Mucosa of stomach (tissue), 1 donor: Measurements from ENCODE around the gene GATA5.

Source experiments
- H3K27me3 ChIP-seq: one replicate; pipeline ENCODE4 v1.7.0; 2013; ENCODE audit warnings: mild to moderate bottlenecking, low read length; ENCODE audit not compliant: control insufficient read depth, insufficient read depth
- H3K36me3 ChIP-seq: one replicate; pipeline ENCODE4 v1.7.0; 2013; ENCODE audit warnings: low read length; ENCODE audit not compliant: control insufficient read depth, insufficient read depth
- H3K4me1 ChIP-seq: one replicate; pipeline ENCODE4 v1.7.0; 2013; ENCODE audit warnings: mild to moderate bottlenecking, low read length; ENCODE audit not compliant: control insufficient read depth, insufficient read depth
- H3K4me3 ChIP-seq: one replicate; pipeline ENCODE4 v1.7.0; 2013; ENCODE audit warnings: low read length
- H3K9ac ChIP-seq: one replicate; pipeline ENCODE4 v1.7.0; 2013; ENCODE audit warnings: mild to moderate bottlenecking, low read length, moderate library complexity
- H3K9me3 ChIP-seq: one replicate; pipeline ENCODE4 v1.7.0; 2013; ENCODE audit warnings: mild to moderate bottlenecking, low read length, moderate library complexity; ENCODE audit not compliant: control insufficient read depth
- donor health status: Pancreatic carcinoma.

The GATA5 gene

DNA sequence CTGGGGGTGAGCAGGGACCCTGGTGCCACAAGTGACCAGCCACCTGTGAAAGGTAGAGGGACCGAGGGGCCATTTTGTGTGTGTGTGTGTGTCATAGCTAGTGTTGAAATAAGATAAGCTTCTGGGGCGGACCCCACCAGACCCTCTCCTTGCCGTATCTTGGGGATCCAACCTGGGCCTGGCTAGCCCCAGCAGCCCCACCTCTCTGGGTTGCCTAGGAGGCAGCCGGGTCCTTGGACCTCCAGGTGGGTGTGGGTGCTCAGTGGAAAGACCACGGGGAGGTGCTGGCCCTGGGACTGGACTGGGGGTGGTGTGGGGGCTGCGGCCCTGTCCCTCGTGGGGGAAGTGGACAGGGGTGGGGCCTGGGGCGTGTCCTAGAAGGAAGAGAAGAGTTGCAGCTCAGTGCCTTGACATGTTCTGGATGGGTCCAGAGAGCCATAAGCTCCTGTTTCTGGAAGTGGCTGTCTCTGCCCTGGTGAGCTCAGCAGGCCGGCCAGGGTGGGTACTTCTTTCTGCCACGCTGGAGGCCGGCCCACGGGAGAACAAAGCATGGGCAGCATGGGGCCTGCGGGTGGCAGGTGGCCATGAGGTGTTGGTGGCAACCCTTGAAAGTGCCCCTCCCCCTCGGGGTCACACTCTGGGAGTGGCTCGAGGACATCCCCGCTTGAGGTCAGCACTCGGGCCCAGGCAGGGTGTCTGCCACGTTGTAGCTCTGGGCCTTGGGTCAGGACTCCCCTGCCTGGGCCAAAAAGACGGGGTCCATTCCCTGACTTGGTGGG, 56.9 kb downstream of the GATA5 start:
- H3K27me3 ChIP-seq, result peaks cover 5% of the 10 kb centered on the region
- no peak overlapping the region for H3K4me3 ChIP-seq
- no peaks in the 10 kb centered on the region for H3K9me3 ChIP-seq
- H3K9ac ChIP-seq, result no peak overlapping the region
- H3K4me1 ChIP-seq, result peaks cover 7% of the 10 kb centered on the region
- H3K36me3 ChIP-seq, result no peaks in the 10 kb centered on the region

DNA sequence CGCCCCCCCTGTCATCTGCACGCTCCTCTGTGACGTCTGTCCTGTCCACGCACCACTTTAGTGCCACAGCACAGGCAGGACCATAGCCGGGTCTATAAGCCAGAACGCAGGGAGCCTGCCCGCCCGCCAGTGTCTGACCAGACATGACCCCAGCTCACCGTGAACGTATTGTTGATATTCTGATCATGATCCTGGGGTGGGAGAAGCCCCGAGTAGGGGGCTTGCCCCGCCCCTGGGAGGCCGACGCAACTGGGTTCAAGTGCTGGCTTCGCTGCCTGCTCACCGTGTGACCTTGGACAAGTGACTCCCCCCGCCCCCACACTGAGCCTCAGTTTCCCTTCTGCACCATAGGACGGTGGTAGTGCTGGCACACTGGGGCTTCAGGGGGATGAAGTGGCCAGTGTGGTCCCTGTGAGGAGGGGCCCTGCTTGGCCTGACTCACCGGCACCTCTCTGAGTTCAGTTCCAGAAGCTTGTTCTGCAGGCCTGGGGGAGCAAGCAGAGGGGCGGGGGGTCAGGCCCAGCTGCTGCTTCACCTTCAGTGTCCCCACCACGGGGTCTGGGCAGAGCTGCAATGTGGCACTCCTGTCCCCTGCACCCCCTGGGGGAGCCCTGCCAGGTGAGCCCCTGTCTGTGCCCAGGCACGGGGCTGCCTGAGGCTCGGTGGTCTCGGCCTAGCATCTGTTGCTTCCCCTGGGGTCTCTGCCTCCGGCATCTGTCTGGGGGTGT, 57.6 kb downstream of the GATA5 start:
- Histone ChIP-seq H3K36me3 (no peaks in the 10 kb centered on the region), H3K4me3 (no peak overlapping the region), H3K9me3 (no peaks in the 10 kb centered on the region), H3K27me3 (peaks cover 1% of the 10 kb centered on the region), H3K9ac (no peak overlapping the region), H3K4me1 (peaks cover 14% of the 10 kb centered on the region)

DNA sequence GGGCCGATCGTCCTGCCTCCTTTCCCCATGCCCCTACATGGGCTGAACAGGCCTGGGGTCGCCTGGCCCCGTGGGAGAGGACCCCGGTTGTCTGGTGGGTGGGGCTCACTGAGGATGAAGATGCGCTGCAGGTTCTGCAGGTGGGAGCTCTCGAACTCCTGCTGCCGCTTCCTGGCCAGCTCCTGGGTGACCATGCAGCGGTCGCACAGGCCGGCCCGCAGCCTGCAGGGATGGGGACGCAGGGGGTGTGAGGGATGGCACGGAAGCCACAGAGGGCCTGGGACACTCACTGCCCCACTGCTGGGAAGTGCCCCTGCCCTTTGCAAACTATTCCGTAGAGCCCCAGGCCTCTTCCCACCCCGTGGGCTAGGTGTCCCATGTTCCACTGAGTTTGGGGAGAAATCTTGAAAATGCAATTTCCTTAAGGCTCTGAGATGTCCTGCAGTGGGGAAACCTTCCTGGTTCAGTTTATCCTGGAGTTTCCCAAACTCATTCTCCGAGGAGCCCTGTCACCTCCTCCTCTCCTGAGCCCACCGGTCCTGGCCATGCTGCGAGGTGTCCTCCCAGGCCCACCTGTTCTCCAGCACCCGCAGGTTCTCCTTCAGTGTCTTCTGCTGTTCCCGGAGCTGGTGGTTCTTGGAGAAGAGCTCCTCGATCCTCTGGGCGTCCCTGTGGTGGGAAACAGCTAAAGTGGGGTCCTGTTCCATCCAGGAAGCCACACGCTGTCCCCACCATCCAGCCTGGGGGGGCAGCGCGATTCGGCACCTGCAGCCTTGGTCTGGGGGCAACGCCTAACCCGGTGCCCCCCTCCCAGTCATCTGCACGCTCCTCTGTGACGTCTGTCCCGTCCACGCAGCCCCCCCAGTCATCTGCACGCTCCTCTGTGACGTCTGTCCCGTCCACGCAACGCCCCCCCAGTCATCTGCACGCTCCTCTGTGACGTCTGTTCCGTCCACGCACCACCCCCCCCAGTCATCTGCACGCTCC, 58.9 kb downstream of the GATA5 start:
- Histone ChIP-seq H3K4me3 (no peak overlapping the region), H3K36me3 (no peaks in the 10 kb centered on the region), H3K9me3 (no peaks in the 10 kb centered on the region), H3K9ac (no peak overlapping the region), H3K27me3 (no peaks in the 10 kb centered on the region), H3K4me1 (peaks cover 26% of the 10 kb centered on the region)

DNA sequence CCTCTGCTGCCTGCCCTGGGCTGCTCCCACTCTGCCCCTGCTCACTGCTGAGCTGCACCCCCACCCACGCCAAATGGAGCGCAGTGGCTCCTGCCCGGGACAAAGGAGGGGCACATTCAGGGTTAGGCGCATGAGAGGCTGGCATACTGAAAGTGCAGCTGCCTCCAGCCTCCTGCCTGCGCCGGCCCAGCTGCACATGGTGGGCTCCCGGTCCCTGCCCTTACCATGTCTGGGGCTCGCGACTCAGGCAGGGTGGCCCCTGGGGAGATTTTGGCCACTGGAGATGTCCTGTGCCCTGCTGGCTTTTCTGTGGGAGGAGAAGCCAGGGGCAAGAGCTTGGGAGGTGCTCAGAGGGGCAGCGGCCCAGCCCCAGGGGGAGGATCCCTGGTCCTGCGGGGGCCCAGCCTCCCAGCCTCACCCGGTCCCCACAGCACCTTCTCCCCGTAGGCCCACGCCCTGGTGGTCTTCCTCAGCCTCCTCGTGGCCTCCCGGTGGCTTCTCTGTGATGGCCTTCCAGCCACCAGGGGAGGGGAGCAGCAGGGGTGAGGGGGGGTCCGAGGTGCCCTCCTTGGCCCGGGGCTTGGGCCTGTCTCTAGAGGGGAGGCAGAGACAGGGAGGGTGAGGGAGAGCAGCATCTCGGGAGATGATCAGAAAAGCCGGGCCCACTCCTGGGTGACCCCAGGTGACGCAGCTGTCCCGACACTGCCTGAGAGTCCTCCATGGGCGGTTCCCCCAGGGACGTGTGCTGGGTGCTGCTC, 60.3 kb downstream of the GATA5 start:
- Histone ChIP-seq H3K36me3 (no peaks in the 10 kb centered on the region), H3K9ac (no peak overlapping the region), H3K4me1 (peaks cover 40% of the 10 kb centered on the region), H3K4me3 (no peak overlapping the region), H3K27me3 (peaks cover 2% of the 10 kb centered on the region), H3K9me3 (no peaks in the 10 kb centered on the region)

DNA sequence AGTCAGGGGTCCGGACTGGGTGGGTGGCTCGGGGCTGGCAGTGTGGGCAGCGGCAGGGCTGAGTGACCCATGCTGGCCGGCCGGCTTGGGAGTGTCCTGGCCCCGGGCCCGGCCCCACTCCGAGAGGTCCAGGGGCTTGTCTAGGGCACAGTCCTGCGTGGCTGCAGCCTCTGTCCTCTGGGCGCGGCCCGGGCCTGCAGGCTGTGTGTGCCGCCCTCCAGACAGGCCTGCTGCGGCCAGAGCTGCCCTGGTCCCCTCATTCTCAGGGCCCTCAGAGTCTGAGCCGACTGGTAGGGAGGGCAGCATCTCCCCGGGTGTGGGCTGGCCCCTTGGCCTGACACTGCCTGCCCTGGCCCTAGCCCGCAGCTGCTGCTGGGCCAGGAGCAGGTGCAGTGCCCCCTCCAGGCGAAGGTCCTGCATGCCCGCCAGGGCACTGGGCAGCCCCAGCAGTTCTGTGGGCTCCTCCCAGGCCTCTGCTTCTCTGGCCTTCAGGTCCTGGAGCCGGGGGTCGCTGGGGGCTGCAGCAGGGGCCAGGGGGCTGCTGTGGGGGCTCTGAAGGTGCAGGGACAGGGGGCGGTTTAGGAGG, 61.8 kb downstream of the GATA5 start:
- H3K36me3 ChIP-seq, result no peaks in the 10 kb centered on the region
- no peaks in the 10 kb centered on the region for H3K9me3 ChIP-seq
- H3K27me3 ChIP-seq, result peaks cover 2% of the 10 kb centered on the region
- H3K4me3 ChIP-seq, result no peak overlapping the region
- H3K9ac ChIP-seq, result no peak overlapping the region
- H3K4me1 ChIP-seq, result peaks cover 55% of the 10 kb centered on the region
